HUES64 (cell line): ENCODE measurements around the gene CDPF1.

Experiments
- H3K27ac ChIP-seq: 2 replicates; pipeline ENCODE4 v1.7.0; 2013; ENCODE audit warnings: low read depth, low read length, inconsistent platforms
- H3K27me3 ChIP-seq: 2 replicates; pipeline ENCODE4 v1.6.1; 2013; ENCODE audit warnings: mild to moderate bottlenecking, low read length; ENCODE audit not compliant: insufficient read depth
- H3K36me3 ChIP-seq: 2 replicates; pipeline ENCODE4 v1.6.1; 2013; ENCODE audit warnings: mild to moderate bottlenecking, low read length; ENCODE audit not compliant: insufficient read depth
- H3K4me1 ChIP-seq: 2 replicates; pipeline ENCODE4 v1.6.1; 2013; ENCODE audit warnings: mild to moderate bottlenecking, low read length, moderate library complexity; ENCODE audit not compliant: insufficient read depth
- H3K4me3 ChIP-seq: 2 replicates; pipeline ENCODE4 v1.5.1; 2013; ENCODE audit warnings: mild to moderate bottlenecking, low read length, moderate library complexity
- H3K9ac ChIP-seq: 2 replicates; pipeline ENCODE4 v1.6.1; 2013; ENCODE audit warnings: mild to moderate bottlenecking, low read depth, low read length
- H3K9me3 ChIP-seq: 2 replicates; pipeline ENCODE4 v1.6.1; 2013; ENCODE audit warnings: low read depth, low read length; ENCODE audit not compliant: insufficient read depth
- WGBS: fragments of 150-250, 120-280 bp; methylation state at CpG from one replicate; pipeline ENCODE4 v1.1.7; 2013; ENCODE audit warnings: missing lambda C conversion rate; 5-methylcytosine and 5-hydroxymethylcytosine counted together

The CDPF1 gene

DNA sequence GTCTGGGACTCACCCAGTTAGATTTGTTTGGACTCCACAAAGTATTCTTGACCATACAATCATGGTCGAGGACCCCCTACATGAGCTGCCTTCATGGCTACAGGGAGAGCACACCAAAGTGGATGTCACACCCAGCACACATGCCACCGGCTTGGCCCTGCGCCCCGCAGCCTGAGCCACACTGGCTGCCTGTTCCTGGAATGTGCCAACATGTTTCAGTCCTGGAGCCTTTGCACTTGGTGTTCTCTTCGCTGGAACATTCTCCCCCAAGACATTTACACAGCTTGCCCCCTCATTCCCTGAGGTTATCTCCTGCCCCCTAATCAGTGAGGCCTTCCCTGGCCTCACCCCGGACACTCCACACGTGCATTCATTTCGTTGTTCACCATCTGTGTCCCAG is 53.8 kb downstream of the CDPF1 start:
- Histone ChIP-seq H3K4me3 (no peak overlapping the region), H3K9ac (no peak overlapping the region), H3K36me3 (no peaks in the 10 kb centered on the region), H3K27ac (no peak overlapping the region), H3K27me3 (no peaks in the 10 kb centered on the region), H3K4me1 (peaks cover 3% of the 10 kb centered on the region), H3K9me3 (no peaks in the 10 kb centered on the region)
- 96% methylated on average over 8 of the region's 8 CpGs for WGBS

- Histone ChIP-seq H3K27me3 (no peaks in the 10 kb centered on the region), H3K4me3 (no peak overlapping the region), H3K27ac (no peak overlapping the region), H3K36me3 (no peaks in the 10 kb centered on the region), H3K4me1 (no peaks in the 10 kb centered on the region), H3K9me3 (no peaks in the 10 kb centered on the region), H3K9ac (no peak overlapping the region)
- 89% methylated on average over 18 of the region's 18 CpGs for WGBS
Measured at GRCh38 chr22:46195487-46196165, 54.5 kb downstream of the CDPF1 start.
